Activated CD4-positive, alpha-beta T cell treated with anti-CD3 and anti-CD28 coated beads, Interleukin-2, amount 50 U/mL, for 48 hours (primary cell): ENCODE results near the gene UVRAG.
"Not testable (repeated sequence)": the region's sequence is repeated elsewhere in the genome, so short reads cannot be mapped to it uniquely, and the experiment has no call there.

Experiments used
- DNase-seq, 2 experiments: peaks; one replicate each; pipeline ENCODE4 v3.0.0-alpha.2; 2020

Gene UVRAG

GRCh38 chr11:75929706-75930105, 114.7 kb downstream of the UVRAG start:
- DNase-seq = no peak

- no peak for DNase-seq
Observed at GRCh38 chr11:75930534-75930933, 115.5 kb downstream of the UVRAG start.

GRCh38 chr11:75931124-75931523, 116.1 kb downstream of the UVRAG start:
- DNase-seq = no peak

- DNase-seq = not testable (repeated sequence)
Observed at GRCh38 chr11:75933736-75934135, 118.7 kb downstream of the UVRAG start.

- no peak for DNase-seq
Observed at GRCh38 chr11:75934851-75935250, 119.8 kb downstream of the UVRAG start.

GRCh38 chr11:75938543-75938942, 123.5 kb downstream of the UVRAG start:
- no peak for DNase-seq

- DNase-seq = no peak
Observed at GRCh38 chr11:75939516-75939915, 124.5 kb downstream of the UVRAG start.

GRCh38 chr11:75939992-75940391, 125.0 kb downstream of the UVRAG start:
- no peak for DNase-seq

GRCh38 chr11:75940911-75941310, 125.9 kb downstream of the UVRAG start:
- no peak for DNase-seq

- DNase-seq = no peak
Observed at GRCh38 chr11:75944515-75944914, 129.5 kb downstream of the UVRAG start.

- DNase-seq = no peak
Observed at GRCh38 chr11:75945446-75945845, 130.4 kb downstream of the UVRAG start.

GRCh38 chr11:75945947-75946346, 130.9 kb downstream of the UVRAG start:
- DNase-seq = no peak

GRCh38 chr11:75946531-75947530, 131.8 kb downstream of the UVRAG start:
- DNase-seq = no peak

- no peak for DNase-seq
Observed at GRCh38 chr11:75949023-75949672, 134.1 kb downstream of the UVRAG start.

GRCh38 chr11:75950141-75950540, 135.1 kb downstream of the UVRAG start:
- DNase-seq = no peak

- DNase-seq = no peak
Observed at GRCh38 chr11:75954039-75954438, 139.0 kb downstream of the UVRAG start.

GRCh38 chr11:75955443-75955842, 140.4 kb downstream of the UVRAG start:
- DNase-seq = no peak

GRCh38 chr11:75959540-75959939, 144.5 kb downstream of the UVRAG start:
- DNase-seq = no peak

GRCh38 chr11:75964071-75964470, 149.1 kb downstream of the UVRAG start:
- no peak for DNase-seq

- no peak for DNase-seq
Observed at GRCh38 chr11:75966537-75967287, 151.7 kb downstream of the UVRAG start.

- no peak for DNase-seq
Observed at GRCh38 chr11:75968021-75968625, 153.1 kb downstream of the UVRAG start.

- no peak for DNase-seq
Observed at GRCh38 chr11:75969626-75970308, 154.8 kb downstream of the UVRAG start.
